Cortex of kidney (tissue), 1 donor: ENCODE data around the gene FAM227B.
"Not testable (repeated sequence)": the region's sequence is repeated elsewhere in the genome, so short reads cannot be mapped to it uniquely, and the experiment has no call there.

Experiments used
- DNase-seq: peaks from one replicate; lab custom pipeline; 2025; lab: John Stamatoyannopoulos, UW

Gene FAM227B

DNA sequence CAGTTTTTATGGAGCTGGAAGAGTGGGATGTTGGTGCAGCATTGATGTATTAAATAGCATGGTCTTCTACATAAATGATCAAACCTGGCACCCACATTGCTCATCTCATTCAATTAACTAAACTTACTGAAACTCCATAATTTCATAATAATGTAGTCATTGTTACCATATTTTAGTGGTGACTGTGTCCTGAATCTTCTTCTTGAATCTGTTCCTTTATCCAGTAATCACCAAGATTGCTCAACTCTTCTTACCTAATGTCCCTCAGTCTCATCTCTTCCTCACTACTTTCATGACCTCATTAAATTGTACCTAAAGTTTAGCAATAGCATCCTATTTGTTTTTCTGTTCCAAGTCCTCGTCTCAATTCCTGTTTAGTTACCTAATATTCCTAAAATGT lies 127.8 kb downstream of the FAM227B start:
- no peak for DNase-seq

DNA sequence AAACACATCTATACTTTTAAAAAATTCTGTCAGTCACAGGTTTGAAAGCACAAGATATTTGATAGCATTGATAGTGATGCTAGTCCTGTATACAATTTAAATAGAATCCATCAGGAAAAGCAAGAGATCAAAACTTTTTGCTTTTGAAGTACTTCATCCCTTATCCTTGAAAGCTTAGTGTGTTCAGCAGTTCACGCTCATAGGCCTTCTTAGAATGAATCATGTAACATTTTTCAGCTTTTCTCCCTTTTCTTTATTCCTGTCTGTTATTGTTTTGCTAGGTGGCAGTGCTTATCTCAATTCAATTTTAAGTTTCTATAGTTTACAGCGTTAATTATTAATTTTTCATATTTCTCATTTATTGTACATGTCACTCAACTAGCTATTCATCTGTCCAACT lies 128.5 kb downstream of the FAM227B start:
- no peak for DNase-seq

DNA sequence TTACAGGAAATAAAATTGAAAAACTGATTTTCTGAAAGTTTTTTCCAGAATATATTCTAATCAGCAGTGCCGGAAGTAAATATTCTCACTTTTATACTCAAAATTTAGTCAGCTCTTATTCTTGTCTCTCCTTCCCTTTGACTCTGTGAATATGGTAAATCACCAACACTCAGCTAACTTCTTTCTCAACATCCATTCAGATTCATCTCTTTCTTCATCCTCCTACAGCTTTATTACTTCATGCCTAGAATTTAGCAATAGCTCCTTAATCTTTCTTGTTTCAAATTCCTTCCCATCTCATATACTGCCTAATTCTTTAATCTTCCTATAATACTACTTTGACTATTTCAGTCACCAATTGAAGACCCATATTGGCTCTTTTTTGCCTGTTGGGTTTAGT lies 129.7 kb downstream of the FAM227B start:
- DNase-seq, result no peak

DNA sequence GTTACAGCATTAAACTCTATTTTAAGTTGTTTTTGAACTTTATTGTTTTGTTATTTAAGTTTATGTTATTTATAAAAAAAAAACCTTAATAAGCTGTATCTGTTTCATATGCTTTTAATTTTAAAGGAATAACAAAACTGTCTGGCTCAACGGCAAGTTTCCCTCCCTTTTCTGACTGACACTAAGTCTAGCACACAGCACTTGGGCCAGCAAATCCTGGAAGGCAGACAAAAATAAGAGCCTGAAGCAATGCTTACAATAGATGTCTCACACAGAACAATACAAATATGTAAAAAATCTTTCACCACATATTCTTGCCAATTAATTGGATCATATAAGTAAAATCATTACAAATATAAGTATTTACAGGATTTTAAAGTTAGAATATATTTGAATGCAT lies 135.2 kb downstream of the FAM227B start:
- DNase-seq, result not testable (repeated sequence)

DNA sequence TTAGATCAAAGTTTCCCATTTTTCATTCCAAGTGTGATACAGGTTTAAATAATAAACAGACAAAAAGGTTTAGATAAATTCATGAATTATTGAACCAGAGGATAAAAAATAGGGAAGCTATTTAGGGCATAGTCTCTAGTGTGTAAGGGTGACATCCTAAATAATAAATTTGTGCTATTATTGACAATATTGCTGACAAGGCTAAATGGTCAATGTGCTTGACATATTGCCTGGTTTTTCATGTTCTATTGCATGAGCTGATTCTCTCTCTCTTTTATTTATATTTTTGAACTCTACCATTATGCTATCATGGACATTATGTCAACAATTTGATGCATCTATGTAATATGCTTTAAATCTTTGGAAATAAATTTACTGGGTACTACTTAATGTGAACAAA lies 141.6 kb downstream of the FAM227B start:
- not testable (repeated sequence) for DNase-seq

DNA sequence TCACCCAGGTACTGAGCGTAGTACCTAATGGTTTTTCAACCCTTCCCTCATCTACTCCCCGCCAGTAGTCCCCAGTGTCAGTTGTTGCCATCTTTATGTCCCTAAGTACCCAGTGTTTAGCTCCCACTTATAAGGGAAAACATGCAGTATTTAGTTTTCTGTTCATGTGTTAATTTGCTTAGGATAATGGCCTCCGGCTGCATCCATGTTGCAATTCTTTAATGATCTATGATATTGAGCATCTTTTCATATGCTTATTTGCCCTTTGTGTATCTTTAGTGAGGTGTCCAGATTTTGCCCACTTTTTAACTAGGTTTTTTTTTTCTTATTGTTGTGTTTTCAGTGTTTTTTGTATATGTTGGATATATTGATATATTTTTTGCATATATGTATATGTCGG lies 142.6 kb downstream of the FAM227B start:
- DNase-seq, result not testable (repeated sequence)

DNA sequence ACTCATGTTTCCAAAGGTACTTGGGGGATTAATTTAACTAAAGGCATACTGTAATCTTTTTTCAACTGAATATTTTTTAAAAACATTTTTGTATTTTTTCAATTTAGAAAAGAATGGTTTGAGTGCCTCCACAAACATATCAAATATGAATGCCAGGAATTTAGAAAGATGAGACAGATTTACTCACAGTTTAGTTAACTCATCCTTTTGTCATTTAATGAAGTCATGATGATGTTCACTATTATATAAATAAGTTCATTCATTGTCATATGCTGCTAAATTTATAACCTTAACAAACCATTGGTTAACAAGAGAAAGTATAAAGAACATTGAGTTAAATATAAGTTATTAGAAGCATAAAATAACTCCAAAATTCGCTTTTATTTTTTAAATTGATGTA lies 147.6 kb downstream of the FAM227B start:
- no peak for DNase-seq

DNA sequence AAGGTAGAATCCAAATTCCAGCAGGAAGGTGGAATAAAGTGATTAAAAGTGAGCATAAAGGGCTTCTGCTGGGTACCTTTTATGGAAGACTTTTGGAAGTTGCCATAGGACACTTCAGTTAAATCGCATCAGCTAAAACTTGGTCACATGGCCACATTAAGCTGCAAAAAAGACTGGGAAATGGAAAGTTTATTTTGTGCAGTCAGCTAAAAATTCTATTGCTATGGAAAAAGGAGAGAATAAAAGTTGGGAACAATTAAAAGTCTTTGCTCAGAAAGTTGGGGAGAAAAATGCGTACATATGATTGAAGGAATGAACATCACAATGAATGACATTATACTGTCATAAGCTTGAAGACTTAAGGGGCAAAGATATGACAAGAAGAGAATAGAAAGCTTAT lies 148.3 kb downstream of the FAM227B start:
- DNase-seq, result no peak

DNA sequence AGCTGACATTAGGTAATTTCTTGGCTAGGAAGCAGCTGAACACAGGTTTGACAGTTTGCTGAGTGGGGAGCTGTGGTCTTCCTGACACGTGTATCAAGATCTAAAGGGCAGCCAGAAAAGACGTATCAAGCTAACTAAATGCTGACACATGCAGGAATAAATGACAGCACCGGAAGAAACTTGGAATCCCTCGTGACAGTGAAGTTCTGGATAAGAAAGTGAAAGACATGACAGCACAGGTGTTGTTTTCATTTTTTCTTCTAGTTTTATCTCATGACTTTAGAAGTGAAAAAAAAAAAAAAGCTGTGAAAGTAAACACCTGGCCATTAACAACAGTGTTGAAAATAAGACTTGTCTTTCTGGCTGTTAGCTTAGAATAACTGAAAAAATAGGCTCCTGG lies 148.9 kb downstream of the FAM227B start:
- no peak for DNase-seq

DNA sequence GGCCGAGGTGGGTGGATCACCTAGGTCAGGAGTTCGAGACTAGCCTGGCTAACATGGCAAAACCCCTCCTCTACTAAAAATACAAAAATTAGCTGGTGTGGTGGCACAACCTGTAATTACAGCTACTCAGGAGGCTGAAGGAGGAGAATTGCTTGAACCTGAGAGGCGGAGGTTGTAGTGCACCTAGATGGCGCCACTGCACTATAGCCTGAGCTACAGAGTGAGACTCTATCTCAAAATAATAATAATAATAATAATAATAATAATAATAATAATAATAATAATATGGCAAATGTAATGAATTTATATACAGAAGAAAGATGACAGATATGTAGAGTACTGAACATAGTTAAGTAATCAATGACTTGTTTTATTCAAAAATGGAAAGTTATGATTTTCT lies 149.4 kb downstream of the FAM227B start:
- DNase-seq, result not testable (repeated sequence)

DNA sequence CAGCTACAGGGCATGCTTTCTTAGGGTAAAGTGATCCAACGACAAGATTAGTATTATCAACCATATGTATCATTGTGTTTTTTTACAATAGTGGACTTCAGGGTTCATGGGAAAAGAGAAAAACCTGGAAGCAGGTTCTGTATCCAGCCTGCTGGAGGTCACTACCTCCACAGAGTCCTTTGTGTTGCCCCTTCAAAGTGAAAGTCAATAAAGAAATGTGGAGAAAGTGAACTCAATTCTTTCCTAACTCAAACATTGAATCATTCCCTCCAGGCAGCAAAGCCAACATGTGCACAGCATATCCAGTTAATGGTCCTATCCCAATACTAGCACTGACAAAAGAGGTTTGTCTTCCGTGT lies 152.2 kb downstream of the FAM227B start:
- no peak for DNase-seq

DNA sequence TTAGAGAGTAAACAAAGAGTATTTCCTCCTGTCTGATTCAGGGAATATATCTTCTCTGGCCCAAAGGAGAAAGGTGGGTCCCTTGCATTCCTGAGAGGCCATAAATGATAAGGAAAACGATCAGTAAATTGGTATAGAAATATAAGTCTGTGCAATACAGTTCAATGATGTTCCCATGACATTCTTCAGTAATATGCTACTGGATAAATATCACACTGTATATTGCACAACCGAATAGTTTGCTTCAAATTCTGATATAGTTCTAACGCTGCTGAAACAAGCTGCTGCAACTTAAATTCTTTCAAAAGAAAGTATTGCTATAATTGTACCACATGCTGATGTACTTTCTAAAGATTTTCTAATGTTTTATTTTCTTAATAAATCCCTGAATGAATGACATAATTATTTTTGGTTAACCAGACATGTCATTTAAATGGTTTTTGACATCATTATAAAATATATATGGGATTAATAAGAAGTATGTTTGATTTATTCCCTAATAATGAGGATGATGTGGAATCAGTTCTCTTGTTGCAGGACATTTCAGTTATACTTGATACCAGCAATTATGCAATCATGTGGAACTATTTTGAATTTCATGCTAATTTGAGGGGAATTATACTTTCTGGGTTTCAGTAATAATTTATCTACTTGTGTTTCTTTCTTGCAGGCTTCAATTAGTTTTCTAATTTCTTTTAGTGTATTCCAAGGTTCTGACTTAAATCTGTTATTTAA lies 152.7 kb downstream of the FAM227B start:
- DNase-seq, result no peak

DNA sequence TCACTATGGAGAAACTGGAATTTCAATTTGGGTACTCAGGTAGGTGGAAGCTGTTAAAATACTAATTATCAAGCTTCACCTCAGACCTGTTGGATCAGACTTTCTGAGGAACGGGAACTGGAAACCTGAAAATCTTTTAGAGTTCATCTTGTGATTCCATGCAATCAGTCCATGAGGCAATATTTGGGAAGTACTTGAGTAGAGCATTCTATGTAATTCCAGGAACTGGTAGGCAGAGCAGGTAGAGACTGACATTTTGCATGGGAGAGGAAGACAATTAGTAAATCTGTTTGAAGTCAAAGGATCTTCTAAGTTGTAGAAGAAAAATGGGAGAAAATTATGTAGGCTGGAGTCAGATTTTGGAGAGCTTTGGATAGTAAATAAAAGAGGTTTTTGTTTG lies 154.5 kb downstream of the FAM227B start:
- no peak for DNase-seq

DNA sequence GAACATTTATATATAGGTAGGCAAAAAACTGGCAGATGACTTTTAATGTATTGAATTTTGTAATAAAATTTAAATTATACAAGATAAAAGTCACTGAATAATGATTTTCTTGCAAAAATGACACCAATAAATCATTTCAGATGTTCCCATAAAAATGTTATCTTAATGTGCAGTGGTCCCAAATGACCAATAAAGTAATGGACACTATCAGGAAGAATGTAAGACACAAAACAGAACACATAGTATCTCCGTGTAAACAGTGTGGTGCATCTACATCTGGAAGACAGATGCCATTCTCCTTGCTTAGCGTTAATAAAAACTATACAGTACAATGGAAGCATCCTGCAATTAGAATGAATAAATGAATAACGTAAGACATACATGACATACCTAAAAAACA lies 156.1 kb downstream of the FAM227B start:
- no peak for DNase-seq

DNA sequence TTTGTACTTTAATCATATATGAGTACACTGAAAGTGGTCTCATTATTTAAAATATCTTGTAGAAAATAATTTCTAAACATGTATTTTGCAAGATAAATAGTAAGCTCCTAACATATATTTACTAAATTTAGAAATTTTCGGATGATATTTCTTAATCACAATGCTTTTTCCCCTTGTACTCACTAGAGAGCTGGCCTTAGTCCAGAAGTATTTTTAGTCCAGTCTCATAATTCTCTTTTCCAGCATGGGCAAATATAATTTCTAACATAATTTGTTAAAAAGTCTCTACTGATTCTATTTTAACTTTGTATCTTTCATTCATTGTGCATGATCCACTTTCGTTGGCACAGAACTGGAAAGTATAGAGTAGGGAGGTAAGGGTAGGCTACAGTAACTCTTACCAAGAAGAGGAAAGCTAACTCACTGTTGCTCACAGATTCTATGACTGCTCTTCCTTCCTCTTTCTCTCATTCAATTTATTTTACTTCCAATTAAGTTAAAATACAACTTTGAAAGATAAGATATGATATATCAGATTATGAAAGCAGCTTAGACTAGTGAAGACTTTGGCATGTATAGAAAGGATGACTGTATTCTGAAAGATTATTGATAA lies 158.3 kb downstream of the FAM227B start:
- no peak for DNase-seq

DNA sequence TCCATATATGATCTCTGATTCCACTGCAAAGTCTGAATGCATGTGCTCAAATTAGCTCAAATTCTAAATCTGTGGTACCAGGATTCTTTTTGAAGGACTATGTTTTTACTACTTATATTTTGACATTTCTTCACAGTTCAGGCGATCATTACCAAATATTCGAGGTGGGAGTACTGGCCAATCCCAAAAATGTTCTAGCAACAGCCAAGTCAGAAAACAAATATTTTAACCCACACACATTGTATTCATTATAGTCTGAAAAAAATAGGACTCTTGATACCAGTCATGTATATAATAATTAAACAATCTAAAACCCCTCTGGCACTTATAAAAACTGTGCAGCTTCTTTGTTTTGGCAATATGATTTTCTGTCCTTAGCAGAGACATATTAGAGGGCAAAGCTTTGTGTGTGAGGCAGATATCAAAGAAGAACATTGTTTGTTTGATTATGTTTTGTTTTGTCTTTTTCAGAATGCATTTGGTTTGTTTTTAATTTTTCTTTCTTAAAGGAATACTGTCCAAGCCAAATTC lies 160.1 kb downstream of the FAM227B start:
- DNase-seq, result no peak

DNA sequence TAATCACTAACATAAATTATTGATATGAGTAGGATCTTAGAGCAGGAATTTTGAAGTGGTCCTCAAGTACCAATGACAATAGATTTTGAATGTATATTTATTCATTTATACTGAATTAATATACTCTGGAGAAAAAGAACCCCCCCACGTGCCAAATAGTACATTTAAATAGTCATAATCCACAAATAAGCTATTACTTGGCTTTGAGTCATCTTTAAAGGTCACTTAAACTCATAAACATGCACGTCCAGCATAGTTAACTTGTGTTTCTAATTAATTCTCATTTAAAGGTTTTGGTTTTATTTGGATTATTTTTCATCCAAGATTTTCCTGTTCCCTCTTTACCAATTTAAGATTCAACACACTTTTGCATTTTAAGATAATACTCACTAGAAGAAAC lies 162.5 kb downstream of the FAM227B start:
- no peak for DNase-seq

DNA sequence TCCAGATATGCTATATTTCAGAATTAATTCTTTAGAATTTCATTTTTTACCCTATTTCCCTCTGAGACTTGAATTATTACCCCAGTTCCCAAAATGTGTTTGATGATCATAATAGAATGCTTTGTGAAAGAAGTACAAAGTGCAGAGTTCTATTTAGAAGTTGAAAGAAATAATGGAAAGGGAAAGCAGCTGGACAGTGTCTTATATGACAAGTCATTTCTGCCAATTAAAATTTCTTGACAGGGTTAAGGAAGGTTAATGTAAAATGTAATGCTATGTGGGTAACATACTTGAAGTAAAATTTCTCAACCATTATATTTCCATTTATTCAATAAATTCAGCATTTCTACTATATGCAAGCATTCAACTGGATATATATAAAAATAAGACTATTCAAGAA lies 164.5 kb downstream of the FAM227B start:
- no peak for DNase-seq

DNA sequence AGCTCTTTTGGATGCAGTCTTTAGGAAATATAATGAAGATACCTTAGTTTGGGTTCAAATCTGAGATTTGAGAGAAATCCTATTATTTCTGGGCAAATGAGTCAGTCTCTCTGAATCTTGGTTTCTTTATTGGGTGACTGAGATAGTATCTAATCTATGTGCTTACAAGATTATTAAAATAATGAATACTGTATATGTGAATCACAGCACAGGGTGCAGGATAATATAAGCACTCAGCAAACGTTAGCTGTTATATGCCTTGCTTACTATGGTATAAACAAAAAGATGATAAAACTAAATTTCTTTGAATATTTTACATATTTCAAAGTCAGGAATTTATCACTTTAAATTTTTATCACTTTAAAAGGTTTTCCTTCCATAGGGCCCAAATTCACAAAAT lies 168.0 kb downstream of the FAM227B start:
- DNase-seq, result no peak

DNA sequence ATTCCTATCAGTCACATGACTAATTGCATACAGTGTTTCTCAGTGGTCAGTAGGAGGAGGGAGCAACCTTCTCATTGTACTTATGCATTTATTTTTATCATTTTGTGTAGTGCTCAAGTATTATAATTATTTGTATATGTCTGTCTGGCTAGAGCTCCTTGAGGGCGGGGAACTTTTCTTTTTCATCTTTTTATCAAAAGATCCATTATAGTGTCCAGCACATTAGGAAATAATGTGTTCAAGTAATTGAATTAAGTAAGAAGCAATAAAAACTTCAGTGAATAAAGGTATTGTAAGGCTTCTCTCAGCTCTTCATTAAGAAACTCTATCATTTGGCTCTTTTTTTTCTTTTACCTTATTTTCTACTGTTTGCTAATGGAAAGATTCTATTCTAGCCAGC lies 178.8 kb downstream of the FAM227B start:
- DNase-seq, result no peak

DNA sequence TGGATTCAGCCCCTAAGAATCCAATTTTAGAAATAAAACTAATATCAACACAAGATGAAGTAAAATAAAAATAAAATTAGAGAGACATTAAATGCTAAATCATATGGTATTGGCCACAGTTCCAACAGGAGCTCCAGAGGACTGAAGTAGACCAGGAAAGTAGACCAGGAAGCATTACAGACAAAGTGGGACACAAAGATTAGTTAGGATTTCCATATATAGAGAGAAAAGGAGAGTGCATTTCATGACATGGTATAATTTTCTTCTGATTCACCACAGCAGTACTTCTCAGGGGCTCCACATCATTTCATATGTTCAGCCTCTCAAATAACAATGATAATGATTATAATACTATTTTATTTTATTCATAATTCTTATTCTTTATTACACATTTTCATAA lies 179.3 kb downstream of the FAM227B start:
- no peak for DNase-seq

DNA sequence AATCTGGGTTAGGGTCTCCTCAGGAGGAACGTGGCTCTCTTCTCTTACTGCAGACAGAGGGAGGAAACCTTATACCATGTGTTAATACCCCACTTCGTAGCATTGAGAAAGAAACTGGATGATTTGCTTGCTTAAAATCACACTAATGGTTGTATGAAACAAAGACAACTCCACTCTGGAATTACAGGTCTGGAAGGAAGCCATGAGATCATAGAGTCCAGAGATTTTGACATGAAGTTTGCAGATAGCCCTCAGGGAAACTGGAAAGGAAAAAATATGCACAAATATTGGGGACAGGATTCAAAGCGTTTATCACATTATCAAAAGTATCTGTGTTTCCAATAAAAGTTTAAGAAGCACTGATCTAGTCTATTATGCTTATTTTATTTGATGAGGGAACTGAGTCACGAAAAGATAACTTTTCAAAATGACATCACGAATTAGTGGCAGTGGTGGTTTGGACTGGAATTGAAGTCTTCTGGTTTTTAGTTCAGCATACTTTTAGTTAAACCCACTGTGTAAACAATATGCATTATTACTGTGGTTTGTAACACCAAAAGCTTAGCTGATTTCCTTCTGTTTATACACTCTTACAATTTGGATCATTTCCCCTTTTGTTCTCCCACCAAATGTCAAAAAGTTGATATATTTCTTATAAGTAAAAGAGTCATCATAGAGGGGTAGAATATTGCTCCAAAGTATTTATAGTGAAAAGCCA lies 180.8 kb downstream of the FAM227B start:
- no peak for DNase-seq

DNA sequence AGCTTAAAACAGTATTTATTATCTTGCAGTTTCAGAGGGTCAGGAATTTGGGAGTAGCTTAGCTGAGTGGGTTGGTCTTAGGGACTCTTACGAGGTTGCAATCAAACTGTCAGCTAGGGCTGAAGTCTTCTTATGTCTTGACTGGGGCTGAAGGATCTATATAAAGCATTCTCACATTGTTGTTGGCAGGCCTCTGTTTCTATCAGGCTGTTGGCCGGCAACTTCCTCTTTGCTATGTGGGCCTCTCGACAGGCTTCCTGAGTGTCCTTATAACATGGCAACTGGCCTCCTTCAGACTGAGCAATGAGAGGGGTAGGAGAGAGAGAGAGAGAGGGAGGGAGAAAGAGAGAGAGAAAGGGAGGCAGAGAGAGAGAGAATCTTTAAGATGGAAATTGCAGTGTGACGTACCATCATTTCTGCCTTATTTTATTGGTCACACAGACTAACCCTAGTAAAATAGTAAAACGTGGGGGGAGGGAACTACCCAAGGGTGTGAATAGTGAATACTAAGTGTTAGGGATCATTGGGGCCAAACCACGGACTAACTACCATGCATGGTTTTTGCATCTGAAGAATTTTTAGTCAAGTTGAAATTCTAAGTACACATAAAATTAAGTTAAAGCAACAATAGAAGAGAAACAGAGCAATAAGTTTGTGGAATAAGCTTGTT lies 181.5 kb downstream of the FAM227B start:
- DNase-seq, result no peak
